GM23338 (cell line): Measurements from ENCODE around the gene SDR42E2. TPM values are rescaled to one million over a fixed set of nuclear protein-coding genes. Genes with fewer than 3 reads are reported as not detected.

Source experiments
- ATAC-seq: fragments of 200-7000 bp; cut with Tn5 transposase; 3 replicates; pipeline ENCODE4 v1.9.1; 2020
- DNase-seq: peaks from one replicate; pipeline ENCODE4 v3.0.0-alpha.2; 2015; ENCODE audit warnings: low spot score
- H2AFZ ChIP-seq: fragments of 200-600 bp; sonication (generic); 2 replicates; pipeline ENCODE4 v1.8.0; 2016; ENCODE audit warnings: antibody characterized with exemption, mild to moderate bottlenecking, moderate library complexity
- H3F3A ChIP-seq: fragments of 200-600 bp; sonication (generic); replicated peaks from 2 replicates; pipeline ENCODE4 v1.8.0; 2017; ENCODE audit warnings: antibody characterized with exemption, mixed run types, low read depth
- H3K27ac ChIP-seq: fragments of 200-600 bp; sonication (generic); 2 replicates; pipeline ENCODE4 v1.6.1; 2016; ENCODE audit warnings: low read depth
- H3K27me3 ChIP-seq: fragments of 200-600 bp; sonication (generic); 2 replicates; pipeline ENCODE4 v1.8.0; 2016; ENCODE audit warnings: mild to moderate bottlenecking, mixed run types, moderate library complexity; ENCODE audit not compliant: insufficient read depth
- H3K36me3 ChIP-seq: fragments of 200-600 bp; sonication (generic); 2 replicates; pipeline ENCODE4 v1.8.0; 2016; ENCODE audit warnings: mild to moderate bottlenecking; ENCODE audit not compliant: insufficient read depth
- H3K4me1 ChIP-seq: fragments of 200-600 bp; sonication (generic); 2 replicates; pipeline ENCODE4 v1.8.0; 2016; ENCODE audit warnings: mild to moderate bottlenecking, moderate library complexity; ENCODE audit not compliant: insufficient read depth
- H3K4me2 ChIP-seq: fragments of 200-600 bp; sonication (generic); 2 replicates; pipeline ENCODE4 v1.7.1; 2017; ENCODE audit warnings: mixed run types
- H3K4me3 ChIP-seq: fragments of 200-600 bp; sonication (generic); 2 replicates; pipeline ENCODE4 v1.6.1; 2016; ENCODE audit warnings: mixed run types
- H3K79me2 ChIP-seq: fragments of 200-600 bp; sonication (generic); replicated peaks from 2 replicates; pipeline ENCODE4 v1.8.0; 2017; ENCODE audit warnings: mild to moderate bottlenecking; ENCODE audit not compliant: insufficient read depth
- H3K9me2 ChIP-seq: fragments of 200-600 bp; sonication (generic); 2 replicates; pipeline ENCODE4 v1.8.0; 2017; ENCODE audit not compliant: insufficient read depth
- H4K20me1 ChIP-seq: fragments of 200-600 bp; sonication (generic); replicated peaks from 2 replicates; pipeline ENCODE4 v1.8.0; 2017; ENCODE audit warnings: mild to moderate bottlenecking; ENCODE audit not compliant: insufficient read depth
- H3K27ac Mint-ChIP-seq: 2 replicates; pipeline ENCODE4 v1.8.0; 2020; ENCODE audit warnings: inconsistent platforms, mild to moderate bottlenecking, moderate library complexity, mixed read lengths
- H3K27me3 Mint-ChIP-seq: 3 replicates; pipeline ENCODE4 v1.8.0; 2022; ENCODE audit warnings: low read depth, mild to moderate bottlenecking, moderate library complexity, mixed read lengths, inconsistent platforms; ENCODE audit not compliant: insufficient read depth, poor library complexity
- H3K36me3 Mint-ChIP-seq: 3 replicates; pipeline ENCODE4 v1.8.0; 2021; ENCODE audit warnings: low read depth, mild to moderate bottlenecking, inconsistent platforms, moderate library complexity, mixed read lengths
- H3K4me1 Mint-ChIP-seq: 3 replicates; pipeline ENCODE4 v1.8.0; 2020; ENCODE audit warnings: mild to moderate bottlenecking, inconsistent platforms, mixed read lengths
- H3K4me3 Mint-ChIP-seq: 3 replicates; pipeline ENCODE4 v1.8.0; 2021; ENCODE audit warnings: moderate library complexity, mild to moderate bottlenecking, inconsistent platforms, mixed read lengths
- H3K9me3 Mint-ChIP-seq: 3 replicates; pipeline ENCODE4 v1.8.0; 2020; ENCODE audit warnings: moderate library complexity, mild to moderate bottlenecking, inconsistent platforms, mixed read lengths
- CREB1 ChIP-seq: fragments of 250-450 bp; sonication (Bioruptor Pico); IDR thresholded peaks from 2 replicates; pipeline ENCODE4 v1.5.0; 2020; ENCODE audit warnings: low read depth, mild to moderate bottlenecking, moderate library complexity
- CTCF ChIP-seq, 2 experiments: fragments of 200-600 bp in 1 of 2; sonication (generic) in 1 of 2; conservative IDR thresholded peaks; 2 replicates each; pipeline versions ENCODE4 v1.5.1 to v1.6.1; 2016 to 2017; ENCODE audit warnings: antibody characterized with exemption in 2 of 2, low read depth in 2 of 2, mild to moderate bottlenecking in 2 of 2, moderate library complexity in 1 of 2
- EZH2phosphoT487 ChIP-seq: fragments of 200-600 bp; sonication (generic); IDR thresholded peaks from one replicate; pipeline ENCODE4 v1.8.1; 2018; ENCODE audit warnings: antibody characterized with exemption; ENCODE audit not compliant: unreplicated experiment
- JUNB ChIP-seq: IDR thresholded peaks from one replicate; pipeline ENCODE4 v1.6.1; 2016; ENCODE audit warnings: antibody characterized with exemption; ENCODE audit not compliant: unreplicated experiment
- POLR2AphosphoS5 ChIP-seq: IDR thresholded peaks from 2 replicates; pipeline ENCODE4 v1.6.1; 2016; ENCODE audit warnings: antibody characterized with exemption, low read depth
- STAT1 ChIP-seq: IDR thresholded peaks from one replicate; pipeline ENCODE4 v1.6.1; 2016; ENCODE audit warnings: antibody characterized with exemption; ENCODE audit not compliant: unreplicated experiment
- ZNF114 ChIP-seq: fragments of 250-450 bp; sonication (Bioruptor Pico); IDR thresholded peaks from 2 replicates; pipeline ENCODE4 v1.5.0; 2020; ENCODE audit warnings: mild to moderate bottlenecking, moderate library complexity
- polyA plus RNA-seq: library from polyadenylated mRNA; unstranded; fragments of >200 nt; fragmentation: Nextera tagmentation; extraction: Ambion mirVana; gene quantifications from 2 replicates; pipeline ENCODE4 v1.2.1, GENCODE V29; 2016
- total RNA-seq: library from RNA; depleted of rRNA; stranded (reverse); fragments of >200 nt; shearing (Covaris generic); gene quantifications from 2 replicates; pipeline ENCODE4 v1.2.3, GENCODE V29; 2014
- TF ChIP-seq, protein P1 (sequence below): IDR thresholded peaks from 2 replicates; pipeline ENCODE4 v1.6.1; 2016; ENCODE audit warnings: antibody characterized with exemption
- TF ChIP-seq, protein P2 (sequence below): IDR thresholded peaks from one replicate; pipeline ENCODE4 v1.6.1; 2018; ENCODE audit warnings: antibody characterized with exemption; ENCODE audit not compliant: unreplicated experiment

The SDR42E2 gene
- total and polyA plus RNA-seq, 2 experiments from 2014 or later, result 0.15 TPM; not detected in 1

GRCh38 chr16:22141767-22142166 lies 20.5 kb upstream of the SDR42E2 start:
- Mint-ChIP-seq H3K36me3 (no peaks in the 10 kb centered on the region), H3K9me3 (no peaks in the 10 kb centered on the region; the same call in 2 of the 3 replicates), H3K27me3 (peaks cover 2% of the 10 kb centered on the region), H3K27ac (no peak overlapping the region), H3K4me3 (no peak overlapping the region), H3K4me1 (peaks cover 11% of the 10 kb centered on the region)
- DNase-seq, result peak; percentile 81
- no peaks in the 10 kb centered on the region for H3K36me3 ChIP-seq
- ATAC-seq, result peak; percentile 96
- H3K4me1 ChIP-seq, result no peaks in the 10 kb centered on the region
- TF ChIP-seq CTCF (conservative IDR thresholded peaks at IDR 0.05; ENCODE audit: low read depth in 2 of 2) (peak; percentile 63 to 68), CREB1 (CRISPR knock-in tag) (no peak)
- H3K79me2 ChIP-seq, result no peaks in the 10 kb centered on the region
- peak overlapping the region; percentile 57 for H2AFZ ChIP-seq
- no peak overlapping the region for H3K4me2 ChIP-seq
- no peaks in the 10 kb centered on the region for H3K27me3 ChIP-seq
- H3K27ac ChIP-seq, result no peak overlapping the region
- H3F3A ChIP-seq, result no peaks in the 10 kb centered on the region
- H3K4me3 ChIP-seq, result no peak overlapping the region
- no peaks in the 10 kb centered on the region for H3K9me2 ChIP-seq
- no peaks in the 10 kb centered on the region for H4K20me1 ChIP-seq

DNA sequence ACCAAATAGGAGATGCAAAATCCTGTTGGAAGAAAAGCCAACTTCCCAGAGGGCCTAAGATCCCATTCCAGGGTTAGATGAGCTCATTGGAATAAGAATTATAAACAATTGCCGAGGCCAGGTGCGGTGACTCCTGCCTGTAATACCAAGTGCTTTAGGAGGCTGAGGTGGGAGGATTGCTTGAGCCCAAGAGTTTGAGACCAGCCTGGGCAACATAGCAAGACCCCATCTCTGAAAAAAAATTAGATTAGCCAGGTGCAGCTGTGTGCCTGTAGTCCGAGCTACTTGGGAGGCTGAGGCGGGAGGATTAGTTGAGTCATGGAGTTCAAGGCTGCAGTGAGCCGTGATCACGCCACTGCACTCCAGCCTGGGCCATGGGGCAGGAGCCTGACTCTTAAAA lies 17.8 kb upstream of the SDR42E2 start:
- H3F3A ChIP-seq, result no peaks in the 10 kb centered on the region
- no peak overlapping the region for H3K4me2 ChIP-seq
- DNase-seq (no peak), ATAC-seq (no peak)
- Mint-ChIP-seq H3K9me3 (no peaks in the 10 kb centered on the region; the same call in 2 of the 3 replicates), H3K36me3 (no peaks in the 10 kb centered on the region), H3K4me1 (peaks cover 4% of the 10 kb centered on the region; the same call in 2 of the 3 replicates), H3K27me3 (no peaks in the 10 kb centered on the region), H3K27ac (no peak overlapping the region), H3K4me3 (no peak overlapping the region)
- H3K4me3 ChIP-seq, result no peak overlapping the region
- H3K4me1 ChIP-seq, result no peaks in the 10 kb centered on the region
- no peaks in the 10 kb centered on the region for H3K9me2 ChIP-seq
- H4K20me1 ChIP-seq, result no peaks in the 10 kb centered on the region
- no peaks in the 10 kb centered on the region for H3K27me3 ChIP-seq
- no peaks in the 10 kb centered on the region for H3K36me3 ChIP-seq
- no peak overlapping the region for H2AFZ ChIP-seq
- no peaks in the 10 kb centered on the region for H3K79me2 ChIP-seq
- no peak overlapping the region for H3K27ac ChIP-seq
- TF ChIP-seq JUNB, result no peak
- no peak for TF ChIP-seq ZNF114 (CRISPR knock-in tag)
- no peak for TF ChIP-seq STAT1
- TF ChIP-seq CTCF (conservative IDR thresholded peaks at IDR 0.05; ENCODE audit: low read depth in 2 of 2), result no peak
- TF ChIP-seq, protein P1, sequence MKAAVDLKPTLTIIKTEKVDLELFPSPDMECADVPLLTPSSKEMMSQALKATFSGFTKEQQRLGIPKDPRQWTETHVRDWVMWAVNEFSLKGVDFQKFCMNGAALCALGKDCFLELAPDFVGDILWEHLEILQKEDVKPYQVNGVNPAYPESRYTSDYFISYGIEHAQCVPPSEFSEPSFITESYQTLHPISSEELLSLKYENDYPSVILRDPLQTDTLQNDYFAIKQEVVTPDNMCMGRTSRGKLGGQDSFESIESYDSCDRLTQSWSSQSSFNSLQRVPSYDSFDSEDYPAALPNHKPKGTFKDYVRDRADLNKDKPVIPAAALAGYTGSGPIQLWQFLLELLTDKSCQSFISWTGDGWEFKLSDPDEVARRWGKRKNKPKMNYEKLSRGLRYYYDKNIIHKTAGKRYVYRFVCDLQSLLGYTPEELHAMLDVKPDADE, result no peak
- TF ChIP-seq POLR2AphosphoS5, result no peak
- TF ChIP-seq EZH2phosphoT487, result no peak
- TF ChIP-seq, protein P2, sequence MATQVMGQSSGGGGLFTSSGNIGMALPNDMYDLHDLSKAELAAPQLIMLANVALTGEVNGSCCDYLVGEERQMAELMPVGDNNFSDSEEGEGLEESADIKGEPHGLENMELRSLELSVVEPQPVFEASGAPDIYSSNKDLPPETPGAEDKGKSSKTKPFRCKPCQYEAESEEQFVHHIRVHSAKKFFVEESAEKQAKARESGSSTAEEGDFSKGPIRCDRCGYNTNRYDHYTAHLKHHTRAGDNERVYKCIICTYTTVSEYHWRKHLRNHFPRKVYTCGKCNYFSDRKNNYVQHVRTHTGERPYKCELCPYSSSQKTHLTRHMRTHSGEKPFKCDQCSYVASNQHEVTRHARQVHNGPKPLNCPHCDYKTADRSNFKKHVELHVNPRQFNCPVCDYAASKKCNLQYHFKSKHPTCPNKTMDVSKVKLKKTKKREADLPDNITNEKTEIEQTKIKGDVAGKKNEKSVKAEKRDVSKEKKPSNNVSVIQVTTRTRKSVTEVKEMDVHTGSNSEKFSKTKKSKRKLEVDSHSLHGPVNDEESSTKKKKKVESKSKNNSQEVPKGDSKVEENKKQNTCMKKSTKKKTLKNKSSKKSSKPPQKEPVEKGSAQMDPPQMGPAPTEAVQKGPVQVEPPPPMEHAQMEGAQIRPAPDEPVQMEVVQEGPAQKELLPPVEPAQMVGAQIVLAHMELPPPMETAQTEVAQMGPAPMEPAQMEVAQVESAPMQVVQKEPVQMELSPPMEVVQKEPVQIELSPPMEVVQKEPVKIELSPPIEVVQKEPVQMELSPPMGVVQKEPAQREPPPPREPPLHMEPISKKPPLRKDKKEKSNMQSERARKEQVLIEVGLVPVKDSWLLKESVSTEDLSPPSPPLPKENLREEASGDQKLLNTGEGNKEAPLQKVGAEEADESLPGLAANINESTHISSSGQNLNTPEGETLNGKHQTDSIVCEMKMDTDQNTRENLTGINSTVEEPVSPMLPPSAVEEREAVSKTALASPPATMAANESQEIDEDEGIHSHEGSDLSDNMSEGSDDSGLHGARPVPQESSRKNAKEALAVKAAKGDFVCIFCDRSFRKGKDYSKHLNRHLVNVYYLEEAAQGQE, result no peak
- no peak for TF ChIP-seq CREB1 (CRISPR knock-in tag)
